ENCODE measurements around the gene VIPR1.

GRCh38 chr3:42488687-42489086 is 13.8 kb upstream of the VIPR1 start:
- TF ChIP-seq POLR2A (IDR thresholded peaks at IDR 0.05; ENCODE audit: extremely low read depth, insufficient read length) (no peak), MYC (IDR thresholded peaks at IDR 0.05; ENCODE audit: low read depth, low read length) (no peak), MAX (IDR thresholded peaks at IDR 0.05; ENCODE audit: low read depth, low read length) (no peak)

All from NB4 (cell line).